NCI-H2081 (cell line): ENCODE data around the gene BHLHE23.

Source experiments
- DNase-seq, 2 experiments: peaks; one replicate each; lab custom pipeline; 2025; lab: John Stamatoyannopoulos, UW

Gene BHLHE23

DNA sequence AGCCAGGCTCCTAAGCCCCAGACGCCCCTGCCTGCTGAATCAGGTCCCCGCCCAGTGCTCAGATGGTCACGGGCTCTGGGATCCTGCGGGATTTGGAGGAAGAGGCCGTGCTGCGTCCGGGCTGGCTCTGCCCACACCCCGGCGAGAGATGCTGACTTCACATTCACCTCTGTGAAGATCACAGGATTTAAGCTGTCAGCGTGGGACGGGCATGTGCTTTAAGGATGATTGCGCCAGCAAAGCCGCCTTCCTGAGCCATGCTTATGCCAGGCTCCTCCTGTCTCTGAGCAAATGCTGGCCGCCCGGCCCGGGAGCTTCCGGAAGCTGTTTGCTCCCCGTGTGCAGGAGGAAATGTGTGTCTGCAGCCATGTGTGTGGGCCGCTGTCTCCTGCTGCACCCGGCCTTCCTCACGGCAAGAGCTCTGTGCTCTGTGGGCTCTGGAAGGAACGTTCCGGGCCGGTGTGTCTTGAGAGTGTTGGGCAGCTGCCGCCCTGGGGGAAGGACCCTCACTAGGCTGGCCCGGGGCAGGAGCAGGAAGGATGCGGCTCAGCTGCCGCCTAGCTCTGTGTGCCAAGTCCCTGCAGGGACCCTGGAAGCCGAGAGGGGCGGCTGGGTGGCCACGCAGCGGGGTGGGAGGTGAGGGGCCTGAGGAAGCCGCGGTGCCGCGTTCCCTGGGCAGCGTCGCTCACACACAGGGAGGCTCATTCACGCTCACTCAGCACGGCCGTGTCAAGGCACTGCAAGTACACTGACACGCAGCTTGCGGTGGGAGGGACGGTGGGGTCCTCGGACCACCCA is 19.0 kb upstream of the BHLHE23 start:
- no peak for DNase-seq

GRCh38 chr20:63024573-63025392 is 18.0 kb upstream of the BHLHE23 start:
- DNase-seq, result no peak

- no peak for DNase-seq
Measured at GRCh38 chr20:63023936-63024571, 17.3 kb upstream of the BHLHE23 start.

GRCh38 chr20:63023071-63023935 is 16.5 kb upstream of the BHLHE23 start:
- DNase-seq, result no peak

GRCh38 chr20:63022501-63022900 is 15.7 kb upstream of the BHLHE23 start:
- no peak for DNase-seq

GRCh38 chr20:63021356-63022321 is 14.9 kb upstream of the BHLHE23 start:
- DNase-seq, result no peak

DNA sequence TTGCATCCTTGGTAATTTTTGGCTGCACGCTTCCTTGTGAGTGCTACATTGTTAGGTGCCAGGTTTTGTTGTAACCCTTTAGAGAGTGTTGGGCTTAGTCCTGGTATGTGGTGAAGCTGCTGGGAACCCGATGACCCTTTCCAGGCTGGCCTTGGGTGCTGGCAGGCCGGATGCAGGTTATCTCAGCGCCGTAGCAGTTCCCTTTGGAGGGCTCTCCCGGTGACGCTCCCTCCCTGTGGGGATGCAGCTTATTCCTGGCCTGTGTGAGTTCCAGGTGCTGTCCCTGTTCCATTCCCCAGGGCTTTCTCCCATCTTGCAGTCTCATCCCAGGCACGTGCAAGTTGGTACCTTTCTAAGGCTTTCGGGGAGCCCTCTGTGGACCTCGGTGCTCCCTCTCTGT is 13.9 kb upstream of the BHLHE23 start:
- DNase-seq, result no peak

GRCh38 chr20:63017826-63018411 is 11.2 kb upstream of the BHLHE23 start:
- no peak for DNase-seq

GRCh38 chr20:63017076-63017825 is 10.5 kb upstream of the BHLHE23 start:
- DNase-seq, result no peak

DNA sequence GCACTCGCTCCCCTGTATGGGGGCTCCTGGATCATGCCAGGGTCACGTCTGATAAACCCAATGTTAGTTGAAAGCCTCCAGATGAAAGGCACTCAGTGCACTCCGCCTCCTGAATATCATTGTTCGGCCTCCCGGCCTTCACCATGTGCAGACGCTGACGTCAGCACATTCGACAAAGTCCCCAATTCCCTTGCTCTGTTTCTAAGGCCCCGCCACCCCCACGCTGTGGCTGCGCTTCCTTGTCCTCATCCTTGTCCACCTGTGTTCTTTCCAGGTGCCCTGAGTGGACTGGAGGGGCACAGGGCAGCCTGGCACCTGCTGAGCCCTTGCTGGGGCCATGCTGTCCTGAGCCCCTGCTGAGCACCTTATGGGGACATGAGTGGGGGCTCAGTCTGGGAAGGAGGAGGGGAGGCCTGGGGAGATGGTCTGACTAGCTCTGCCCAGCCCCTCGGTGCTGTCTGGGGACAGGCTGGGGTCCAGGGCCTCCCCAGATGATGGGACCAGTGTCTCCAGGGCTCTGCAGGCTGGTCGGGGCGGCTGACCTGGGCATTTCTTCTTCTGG is 9.8 kb upstream of the BHLHE23 start:
- DNase-seq, result no peak

GRCh38 chr20:63015662-63016361 is 9.0 kb upstream of the BHLHE23 start:
- DNase-seq, result no peak

- no peak for DNase-seq
Measured at GRCh38 chr20:63015147-63015661, 8.4 kb upstream of the BHLHE23 start.

DNA sequence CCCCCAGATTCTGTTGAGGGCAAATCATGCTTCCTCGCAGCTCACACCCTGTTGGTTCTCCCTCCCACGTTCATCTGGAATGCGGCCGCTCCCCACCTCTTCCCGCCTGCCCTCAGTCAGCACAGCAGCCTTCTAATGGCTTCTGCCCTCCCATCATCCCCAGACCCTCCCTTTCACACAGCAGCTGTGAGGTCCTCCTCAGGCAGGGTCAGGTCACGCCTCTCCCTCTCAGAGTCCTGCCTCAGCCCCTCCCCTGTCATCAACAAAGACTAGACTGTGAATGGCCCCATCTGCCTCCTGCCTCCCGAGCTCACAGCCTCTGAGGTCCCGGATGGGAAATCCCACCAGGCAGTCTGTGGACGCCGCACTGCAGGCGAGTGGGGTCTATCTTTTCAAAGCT is 7.9 kb upstream of the BHLHE23 start:
- DNase-seq, result no peak

DNA sequence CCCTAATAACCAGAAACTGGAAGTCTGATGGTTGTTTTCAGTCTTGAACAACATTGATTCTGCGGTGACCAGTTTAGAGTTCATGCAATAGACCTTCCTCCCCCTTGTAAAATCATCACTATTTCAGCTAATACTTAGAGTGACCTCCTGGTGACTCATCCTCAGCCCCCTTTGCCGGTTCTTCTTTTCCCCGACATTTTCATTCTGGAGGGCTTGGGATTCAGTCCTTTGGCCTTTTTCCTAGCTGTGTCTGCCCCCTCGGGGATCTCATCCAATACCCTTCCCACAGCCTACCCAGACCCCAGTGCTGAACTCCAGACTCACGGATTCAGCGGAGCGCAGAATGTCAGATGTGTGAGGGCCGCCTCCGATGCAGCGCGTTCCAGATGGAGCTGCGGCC is 7.5 kb upstream of the BHLHE23 start:
- DNase-seq, result no peak

DNA sequence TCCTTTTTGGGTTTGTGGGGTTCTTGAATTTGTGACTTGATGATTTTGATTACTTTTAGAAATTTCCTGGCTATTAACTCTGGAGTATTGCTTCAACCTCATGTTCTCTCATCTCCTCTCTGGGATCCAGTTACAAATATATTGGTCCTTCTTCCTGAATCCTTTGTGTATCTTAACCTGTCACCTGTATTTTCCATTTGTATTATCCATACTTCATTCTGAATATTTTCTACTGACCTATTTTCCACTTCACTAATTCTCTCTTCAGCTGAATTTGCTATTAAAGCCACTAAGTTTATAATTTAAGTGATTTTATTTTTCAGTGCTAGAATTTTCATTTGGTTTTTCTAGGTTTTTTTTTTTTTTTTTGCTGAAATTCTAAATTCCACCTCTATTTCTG is 6.4 kb upstream of the BHLHE23 start:
- no peak for DNase-seq

DNA sequence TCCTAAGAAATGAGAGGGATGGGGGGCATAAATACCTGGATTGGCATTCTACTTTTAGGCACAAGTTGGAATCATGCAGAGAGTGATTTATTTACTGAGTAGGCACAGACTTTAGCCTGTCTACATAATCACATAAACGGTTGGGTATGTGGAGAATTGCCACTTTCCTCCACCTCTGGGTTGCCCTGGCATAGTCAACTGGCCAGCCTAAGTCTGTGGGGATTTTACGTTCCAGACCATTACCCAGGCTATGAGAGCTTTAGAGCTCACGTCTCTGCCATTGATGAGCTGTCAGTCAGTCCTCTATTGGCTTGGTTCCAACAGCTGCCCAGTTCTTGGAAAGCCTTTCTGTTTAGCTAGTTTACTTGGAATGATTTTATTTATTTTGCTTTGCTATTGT is 5.0 kb upstream of the BHLHE23 start:
- DNase-seq, result no peak

DNA sequence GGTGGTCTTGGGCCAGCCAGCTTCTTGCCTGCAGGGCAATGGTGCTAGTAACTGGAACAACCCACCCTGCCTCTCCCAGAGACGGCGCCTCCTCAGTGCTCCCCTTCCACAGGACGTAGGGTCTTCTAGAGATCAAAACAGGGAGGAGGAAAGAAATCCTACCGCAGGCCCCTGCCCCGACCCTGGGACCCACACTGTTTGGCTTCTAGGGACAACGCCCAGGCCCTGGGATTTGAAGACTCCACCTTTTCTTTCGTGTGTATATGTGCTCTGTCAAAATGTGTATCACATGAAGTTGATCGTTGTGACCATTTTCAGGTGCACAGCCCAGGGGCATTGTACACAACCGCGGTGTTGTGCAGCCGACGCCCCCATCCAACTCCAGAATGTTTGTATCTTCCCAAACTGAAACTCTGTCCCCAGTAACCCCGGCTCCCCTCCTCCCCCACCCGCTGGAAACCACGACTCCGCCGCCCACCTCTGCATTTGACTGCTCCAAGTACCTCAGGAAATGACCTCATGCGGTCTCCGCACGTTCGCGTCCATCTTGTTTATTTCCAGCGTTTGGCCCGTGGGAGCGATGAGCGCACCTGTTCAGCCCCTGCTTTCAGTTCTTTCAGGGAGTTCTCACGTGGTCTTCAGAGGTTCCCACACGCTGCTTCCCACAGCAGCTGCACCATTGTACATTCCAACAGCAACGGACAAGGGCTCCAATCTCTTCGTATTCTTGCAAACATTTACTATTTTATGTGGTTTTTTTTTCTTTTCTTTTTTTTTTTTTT is 3.4 kb upstream of the BHLHE23 start:
- DNase-seq, result peak; percentile 24 to 45
